GM12872 (cell line): ENCODE results near the gene OBSCN.

Experiments used
- TF ChIP-seq, protein P1 (sequence below): IDR thresholded peaks from 3 replicates; pipeline ENCODE4 v1.5.1; 2011; ENCODE audit warnings: low read depth, mild to moderate bottlenecking, low read length, moderate library complexity; ENCODE audit not compliant: insufficient read depth

OBSCN gene

DNA sequence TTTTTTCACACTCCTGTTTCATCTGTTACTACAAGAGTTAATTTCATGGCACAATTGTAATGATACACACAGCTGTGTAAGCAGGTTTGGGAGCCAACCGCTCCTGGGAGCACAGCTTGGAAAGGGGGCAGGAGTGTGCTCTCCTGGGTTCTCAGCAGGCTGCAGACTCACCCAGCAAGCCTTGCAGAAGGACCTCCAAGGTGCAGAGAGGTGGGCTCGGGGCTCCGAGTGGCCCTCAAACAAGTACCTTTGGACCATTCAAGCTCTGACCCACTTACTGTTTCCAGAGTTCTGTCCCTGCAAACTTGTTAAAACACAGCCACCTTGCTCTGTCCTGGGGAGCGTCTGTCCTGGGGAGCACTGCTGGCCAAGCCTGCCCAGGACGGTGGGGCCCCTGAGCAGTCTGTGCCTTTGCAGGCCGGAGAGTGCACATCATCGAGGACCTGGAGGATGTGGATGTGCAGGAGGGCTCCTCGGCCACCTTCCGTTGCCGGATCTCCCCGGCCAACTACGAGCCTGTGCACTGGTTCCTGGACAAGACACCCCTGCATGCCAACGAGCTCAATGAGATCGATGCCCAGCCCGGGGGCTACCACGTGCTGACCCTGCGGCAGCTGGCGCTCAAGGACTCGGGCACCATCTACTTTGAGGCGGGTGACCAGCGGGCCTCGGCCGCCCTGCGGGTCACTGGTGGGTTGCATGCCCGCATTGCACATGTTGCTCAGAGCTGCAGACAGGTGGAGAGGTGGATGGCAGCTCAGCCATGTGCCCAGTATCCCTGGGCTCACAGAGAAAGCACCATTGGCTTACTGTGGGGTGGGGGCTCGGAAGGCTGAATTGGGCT, 78.0 kb downstream of the OBSCN start:
- TF ChIP-seq, protein P1, sequence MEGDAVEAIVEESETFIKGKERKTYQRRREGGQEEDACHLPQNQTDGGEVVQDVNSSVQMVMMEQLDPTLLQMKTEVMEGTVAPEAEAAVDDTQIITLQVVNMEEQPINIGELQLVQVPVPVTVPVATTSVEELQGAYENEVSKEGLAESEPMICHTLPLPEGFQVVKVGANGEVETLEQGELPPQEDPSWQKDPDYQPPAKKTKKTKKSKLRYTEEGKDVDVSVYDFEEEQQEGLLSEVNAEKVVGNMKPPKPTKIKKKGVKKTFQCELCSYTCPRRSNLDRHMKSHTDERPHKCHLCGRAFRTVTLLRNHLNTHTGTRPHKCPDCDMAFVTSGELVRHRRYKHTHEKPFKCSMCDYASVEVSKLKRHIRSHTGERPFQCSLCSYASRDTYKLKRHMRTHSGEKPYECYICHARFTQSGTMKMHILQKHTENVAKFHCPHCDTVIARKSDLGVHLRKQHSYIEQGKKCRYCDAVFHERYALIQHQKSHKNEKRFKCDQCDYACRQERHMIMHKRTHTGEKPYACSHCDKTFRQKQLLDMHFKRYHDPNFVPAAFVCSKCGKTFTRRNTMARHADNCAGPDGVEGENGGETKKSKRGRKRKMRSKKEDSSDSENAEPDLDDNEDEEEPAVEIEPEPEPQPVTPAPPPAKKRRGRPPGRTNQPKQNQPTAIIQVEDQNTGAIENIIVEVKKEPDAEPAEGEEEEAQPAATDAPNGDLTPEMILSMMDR: no peak

DNA sequence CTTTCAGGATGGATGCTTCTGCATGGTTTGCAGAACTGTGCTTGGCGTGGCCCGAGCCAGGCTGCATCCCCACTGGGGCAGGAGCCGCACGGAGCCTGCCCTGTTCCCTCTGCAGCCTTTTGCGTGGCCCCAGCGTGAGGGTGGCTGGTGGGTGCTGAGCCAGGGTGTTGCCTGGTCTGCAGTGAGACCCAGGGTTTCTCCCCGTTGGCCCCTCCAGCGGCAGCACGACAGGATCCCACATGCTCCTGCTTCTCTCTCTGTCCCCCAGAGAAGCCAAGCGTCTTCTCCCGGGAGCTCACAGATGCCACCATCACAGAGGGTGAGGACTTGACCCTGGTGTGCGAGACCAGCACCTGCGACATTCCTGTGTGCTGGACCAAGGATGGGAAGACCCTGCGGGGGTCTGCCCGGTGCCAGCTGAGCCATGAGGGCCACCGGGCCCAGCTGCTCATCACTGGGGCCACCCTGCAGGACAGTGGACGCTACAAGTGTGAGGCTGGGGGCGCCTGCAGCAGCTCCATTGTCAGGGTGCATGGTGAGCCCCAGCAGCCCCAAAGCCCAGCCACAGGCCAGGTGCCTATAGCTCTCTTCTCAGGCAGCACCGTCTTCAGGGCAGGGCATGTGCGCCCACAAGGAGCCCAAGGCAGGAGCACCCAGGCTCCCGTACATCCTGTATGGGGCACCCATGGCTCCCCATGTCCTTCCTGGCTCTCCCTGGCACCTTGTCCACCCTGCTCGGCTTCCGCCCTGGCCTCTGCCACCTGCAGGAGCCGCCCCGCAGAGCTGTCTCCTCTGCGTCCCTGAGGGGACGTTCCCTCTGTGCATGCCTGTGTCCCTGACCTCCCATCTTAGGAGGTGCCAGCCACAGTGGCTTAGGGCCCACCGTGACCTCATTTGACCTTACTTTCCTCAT, 78.9 kb downstream of the OBSCN start:
- TF ChIP-seq, protein P1: no peak

DNA sequence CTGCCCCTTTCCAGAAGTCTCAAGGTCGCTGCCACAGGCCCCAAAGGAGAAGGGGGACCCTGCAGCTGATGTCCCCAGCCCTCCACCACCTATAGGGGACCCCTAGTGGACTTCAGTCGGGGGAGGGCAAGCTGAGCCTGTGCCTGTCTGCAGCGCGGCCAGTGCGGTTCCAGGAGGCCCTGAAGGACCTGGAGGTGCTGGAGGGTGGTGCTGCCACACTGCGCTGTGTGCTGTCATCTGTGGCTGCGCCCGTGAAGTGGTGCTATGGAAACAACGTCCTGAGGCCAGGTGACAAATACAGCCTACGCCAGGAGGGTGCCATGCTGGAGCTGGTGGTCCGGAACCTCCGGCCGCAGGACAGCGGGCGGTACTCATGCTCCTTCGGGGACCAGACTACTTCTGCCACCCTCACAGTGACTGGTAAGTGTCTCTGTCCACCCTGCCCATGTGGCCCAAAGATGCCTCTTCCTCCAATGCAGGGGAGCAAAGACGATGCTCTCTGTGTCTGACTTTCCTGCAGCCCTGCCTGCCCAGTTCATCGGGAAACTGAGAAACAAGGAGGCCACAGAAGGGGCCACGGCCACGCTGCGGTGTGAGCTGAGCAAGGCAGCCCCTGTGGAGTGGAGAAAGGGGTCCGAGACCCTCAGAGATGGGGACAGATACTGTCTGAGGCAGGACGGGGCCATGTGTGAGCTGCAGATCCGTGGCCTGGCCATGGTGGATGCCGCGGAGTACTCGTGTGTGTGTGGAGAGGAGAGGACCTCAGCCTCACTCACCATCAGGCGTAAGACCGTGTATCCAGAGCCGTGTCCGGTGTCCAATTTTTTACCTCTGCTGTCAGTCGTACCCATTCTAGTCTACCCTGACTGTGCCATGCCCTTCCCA, 79.9 kb downstream of the OBSCN start:
- TF ChIP-seq, protein P1: no peak

DNA sequence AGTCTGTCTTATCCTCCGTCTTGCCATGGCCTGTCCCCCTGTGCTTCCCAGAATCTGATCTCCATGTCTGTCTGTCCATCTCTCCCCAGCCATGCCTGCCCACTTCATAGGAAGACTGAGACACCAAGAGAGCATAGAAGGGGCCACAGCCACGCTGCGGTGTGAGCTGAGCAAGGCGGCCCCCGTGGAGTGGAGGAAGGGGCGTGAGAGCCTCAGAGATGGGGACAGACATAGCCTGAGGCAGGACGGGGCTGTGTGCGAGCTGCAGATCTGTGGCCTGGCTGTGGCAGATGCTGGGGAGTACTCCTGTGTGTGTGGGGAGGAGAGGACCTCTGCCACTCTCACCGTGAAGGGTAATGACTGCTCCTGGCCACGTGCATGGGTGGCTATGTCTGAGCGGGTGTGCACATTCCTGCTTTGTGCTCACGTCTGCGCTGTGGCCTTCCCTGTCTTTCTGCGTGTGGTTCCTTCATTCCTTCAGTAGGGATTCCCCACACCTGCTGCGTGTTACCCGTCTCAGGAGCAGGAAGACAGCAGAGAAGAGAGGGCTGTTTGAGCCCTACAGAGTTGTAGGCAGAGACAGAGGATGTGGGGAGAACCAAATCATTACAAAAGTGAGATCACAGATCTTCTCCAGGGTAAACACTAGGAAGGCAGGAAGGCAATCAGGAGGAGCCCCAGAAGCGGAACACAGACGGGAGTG, 80.8 kb downstream of the OBSCN start:
- TF ChIP-seq, protein P1: no peak

DNA sequence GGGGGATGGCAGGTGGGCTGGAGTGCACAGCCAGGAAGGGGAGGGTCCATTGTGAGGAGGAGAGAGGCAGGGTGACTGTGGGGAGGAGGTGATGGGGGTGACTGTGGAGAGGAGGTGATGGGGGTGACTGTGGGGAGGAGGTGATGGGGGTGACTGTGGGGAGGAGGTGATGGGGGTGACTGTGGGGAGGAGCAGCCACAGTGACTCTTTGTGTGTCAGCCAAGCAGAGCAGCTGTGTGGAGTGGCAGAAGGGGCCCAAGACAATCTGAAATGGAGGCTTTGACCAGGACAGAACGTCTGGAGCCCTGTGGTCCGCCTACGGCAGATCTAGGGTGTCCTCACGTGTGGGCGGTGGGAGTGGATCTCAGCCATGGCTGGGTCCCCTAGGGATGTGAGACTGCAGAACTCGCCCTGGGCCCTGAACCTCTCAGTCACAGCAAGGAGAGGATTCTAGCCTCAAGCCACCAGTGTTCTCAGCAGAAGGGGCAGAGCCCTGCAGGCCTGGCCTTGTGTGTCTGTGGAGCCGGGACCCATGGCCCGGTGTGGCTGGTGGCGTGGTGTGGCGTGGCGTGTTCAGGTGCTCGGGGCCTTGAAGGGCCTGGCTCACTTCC, 81.5 kb downstream of the OBSCN start:
- TF ChIP-seq, protein P1: no peak

DNA sequence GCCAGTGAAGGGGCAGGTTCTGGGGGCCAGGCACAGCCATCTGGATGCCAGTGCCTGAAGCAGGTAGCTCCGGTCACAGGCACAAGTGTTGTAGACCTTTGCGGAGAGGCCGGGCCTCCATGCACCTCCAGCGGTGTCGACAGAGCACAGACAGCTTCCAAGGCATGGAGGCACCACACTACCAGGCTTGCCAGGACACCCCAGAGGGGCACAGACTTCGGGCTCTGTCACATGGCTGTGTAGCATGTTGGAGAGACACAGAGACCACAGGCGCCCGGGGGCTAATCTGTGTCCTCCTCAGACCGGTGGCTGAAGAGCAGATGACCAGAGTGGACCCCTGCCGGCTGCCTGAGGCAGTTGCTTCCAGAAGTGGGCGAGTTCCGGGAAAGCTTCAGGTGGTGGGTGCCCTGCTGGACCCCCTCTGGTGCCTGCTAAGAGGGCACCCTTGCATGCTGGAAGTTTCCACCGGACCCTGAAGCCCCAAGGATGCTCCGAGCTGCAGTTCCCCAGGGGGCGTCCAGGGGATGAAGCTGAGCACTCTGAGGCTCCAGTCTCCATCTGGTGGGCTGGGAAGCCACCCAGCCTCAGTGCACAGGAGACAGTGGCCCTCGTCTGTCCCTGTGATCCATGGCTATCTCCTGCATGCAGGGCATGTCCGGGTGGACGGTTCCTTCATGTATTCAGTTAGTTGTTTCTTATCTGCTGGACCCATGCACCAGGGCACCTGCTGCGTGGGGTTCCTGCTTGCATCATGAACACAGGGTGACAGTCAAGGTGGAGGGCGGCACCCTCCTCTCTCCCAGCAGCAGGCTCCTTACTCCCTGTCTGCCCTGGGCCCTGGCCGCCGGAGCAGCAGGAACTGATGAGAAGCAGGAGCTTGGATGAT, 82.4 kb downstream of the OBSCN start:
- TF ChIP-seq, protein P1: no peak
